Measurements from ENCODE around the gene ZNF823.
A peak's percentile ranks its signal among the peaks of the same experiment; 100 is the strongest.

DNA sequence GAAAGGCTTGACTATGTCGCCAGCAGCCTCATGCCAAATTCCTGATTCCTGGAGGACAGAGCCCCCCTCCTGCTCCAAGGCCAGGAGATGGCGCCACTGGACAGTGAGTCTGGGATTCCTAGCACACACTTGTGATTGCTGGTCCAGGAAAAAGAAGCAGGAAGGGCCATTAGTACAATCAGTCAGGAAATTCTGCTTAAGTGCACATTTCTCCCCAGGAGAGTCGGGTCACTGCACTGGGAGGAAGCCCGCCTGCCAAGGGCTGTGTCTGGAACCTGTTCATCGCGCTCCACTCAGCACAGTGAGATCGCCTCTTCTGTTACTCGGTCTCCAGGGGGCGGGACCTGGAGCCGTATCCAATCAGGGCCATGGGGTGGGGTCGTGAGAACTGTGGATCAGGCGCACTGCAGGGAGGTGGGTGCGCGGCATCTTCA, 65.1 kb downstream of the ZNF823 start:
- TF ChIP-seq, protein P1, sequence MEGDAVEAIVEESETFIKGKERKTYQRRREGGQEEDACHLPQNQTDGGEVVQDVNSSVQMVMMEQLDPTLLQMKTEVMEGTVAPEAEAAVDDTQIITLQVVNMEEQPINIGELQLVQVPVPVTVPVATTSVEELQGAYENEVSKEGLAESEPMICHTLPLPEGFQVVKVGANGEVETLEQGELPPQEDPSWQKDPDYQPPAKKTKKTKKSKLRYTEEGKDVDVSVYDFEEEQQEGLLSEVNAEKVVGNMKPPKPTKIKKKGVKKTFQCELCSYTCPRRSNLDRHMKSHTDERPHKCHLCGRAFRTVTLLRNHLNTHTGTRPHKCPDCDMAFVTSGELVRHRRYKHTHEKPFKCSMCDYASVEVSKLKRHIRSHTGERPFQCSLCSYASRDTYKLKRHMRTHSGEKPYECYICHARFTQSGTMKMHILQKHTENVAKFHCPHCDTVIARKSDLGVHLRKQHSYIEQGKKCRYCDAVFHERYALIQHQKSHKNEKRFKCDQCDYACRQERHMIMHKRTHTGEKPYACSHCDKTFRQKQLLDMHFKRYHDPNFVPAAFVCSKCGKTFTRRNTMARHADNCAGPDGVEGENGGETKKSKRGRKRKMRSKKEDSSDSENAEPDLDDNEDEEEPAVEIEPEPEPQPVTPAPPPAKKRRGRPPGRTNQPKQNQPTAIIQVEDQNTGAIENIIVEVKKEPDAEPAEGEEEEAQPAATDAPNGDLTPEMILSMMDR (IDR thresholded peaks at IDR 0.05 in 8 of 11, conservative IDR thresholded peaks at IDR 0.05 in 3 of 11) = peak; percentile 25 to 74 (median 59)
- peak in 2 of 3 donors; percentile 44 to 63 for TF ChIP-seq POLR2AphosphoS5 (IDR thresholded peaks at IDR 0.05)

Data from spleen (tissue), 7 donors.